ENCODE data around the gene PRAMEF12.
"Not testable (repeated sequence)": the region's sequence is repeated elsewhere in the genome, so short reads cannot be mapped to it uniquely, and the experiment has no call there.

PRAMEF12 gene

DNA sequence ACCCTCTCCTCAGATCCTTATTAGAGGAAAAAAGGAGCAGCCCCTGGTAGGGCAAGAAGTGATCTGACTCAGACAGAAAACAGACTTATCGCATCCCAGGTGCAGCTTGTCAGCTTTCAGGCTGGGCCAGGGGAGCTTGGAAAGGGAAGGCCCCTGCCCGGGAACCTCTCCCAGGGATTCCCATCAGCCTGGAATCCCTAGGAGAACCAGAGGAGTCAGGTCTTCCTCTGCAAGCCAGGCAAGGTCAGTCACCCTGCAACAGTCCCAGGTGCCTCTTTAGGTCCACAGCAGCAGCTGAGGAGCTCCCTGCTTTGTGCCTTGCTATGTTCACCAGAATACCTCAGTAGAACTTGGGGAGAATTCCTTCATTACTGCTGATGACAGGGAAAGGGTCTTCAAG lies 2.9 kb upstream of the PRAMEF12 start:
- DNase-seq (ENCODE audit: low read depth in 2 of 2): no peak

DNA sequence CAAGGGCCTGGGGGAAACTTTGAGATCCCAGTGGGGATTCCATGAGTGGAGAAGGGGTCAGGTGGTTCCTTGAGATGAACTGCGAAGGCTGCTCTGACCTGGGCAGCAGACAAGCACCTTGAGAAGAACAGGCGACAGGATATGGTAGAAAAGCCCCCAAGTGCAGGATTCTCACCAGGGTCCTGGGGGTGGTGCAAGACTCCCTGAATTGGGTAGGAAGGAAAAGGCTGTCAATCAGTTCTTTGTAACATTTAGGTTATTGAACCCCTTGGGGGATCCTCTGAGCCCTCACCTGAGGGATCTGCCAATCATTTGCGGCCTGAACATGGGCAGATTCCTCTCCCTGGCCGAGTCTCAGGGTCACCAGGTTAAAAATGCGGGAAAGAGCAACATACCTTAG lies 2.4 kb upstream of the PRAMEF12 start:
- no peak for DNase-seq (ENCODE audit: low read depth in 2 of 2)

DNA sequence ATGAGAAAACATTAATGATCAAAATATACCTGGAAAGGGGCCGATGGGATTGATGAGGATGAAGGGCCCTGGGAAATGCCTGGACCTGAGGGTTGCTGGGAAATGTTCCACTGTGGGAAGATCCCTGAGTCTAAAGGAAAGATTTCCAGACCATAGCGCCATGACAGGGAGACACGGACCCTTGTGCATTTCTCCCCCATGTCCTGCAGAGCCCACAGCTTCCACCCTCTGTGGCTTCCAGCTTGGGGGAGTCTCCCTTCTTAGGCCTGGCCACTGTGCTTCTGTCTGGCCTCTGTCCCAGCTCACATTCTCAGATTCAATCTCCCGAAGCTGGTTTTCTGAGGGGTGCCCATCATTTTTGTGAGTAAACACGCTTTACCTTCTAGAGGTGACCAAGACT lies 1.0 kb upstream of the PRAMEF12 start:
- DNase-seq (ENCODE audit: low read depth in 2 of 2): no peak

DNA sequence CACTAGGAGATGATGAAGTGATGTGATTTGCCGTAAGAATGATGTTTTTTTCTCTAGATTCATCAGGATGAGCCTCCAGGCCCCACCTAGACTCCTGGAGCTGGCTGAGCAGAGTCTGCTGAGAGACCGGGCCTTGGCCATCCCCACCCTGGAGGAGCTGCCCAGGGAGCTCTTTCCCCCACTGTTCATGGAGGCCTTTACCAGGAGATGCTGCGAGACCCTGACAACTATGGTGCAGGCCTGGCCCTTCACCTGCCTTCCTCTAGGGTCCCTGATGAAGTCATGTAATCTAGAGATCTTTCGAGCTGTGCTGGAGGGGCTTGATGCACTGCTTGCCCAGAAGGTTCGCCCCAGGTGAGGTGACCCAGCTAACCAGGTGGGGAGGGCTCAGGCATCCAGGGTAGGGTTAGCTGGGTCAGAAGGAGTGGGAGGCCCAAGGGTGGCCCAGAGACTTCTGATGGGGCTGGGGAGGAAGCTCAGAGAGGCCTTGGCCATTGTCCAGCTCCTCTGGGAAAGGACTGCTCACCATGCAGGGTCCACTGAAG lies 1.3 kb downstream of the PRAMEF12 start:
- no peak for DNase-seq (ENCODE audit: low read depth in 2 of 2)

DNA sequence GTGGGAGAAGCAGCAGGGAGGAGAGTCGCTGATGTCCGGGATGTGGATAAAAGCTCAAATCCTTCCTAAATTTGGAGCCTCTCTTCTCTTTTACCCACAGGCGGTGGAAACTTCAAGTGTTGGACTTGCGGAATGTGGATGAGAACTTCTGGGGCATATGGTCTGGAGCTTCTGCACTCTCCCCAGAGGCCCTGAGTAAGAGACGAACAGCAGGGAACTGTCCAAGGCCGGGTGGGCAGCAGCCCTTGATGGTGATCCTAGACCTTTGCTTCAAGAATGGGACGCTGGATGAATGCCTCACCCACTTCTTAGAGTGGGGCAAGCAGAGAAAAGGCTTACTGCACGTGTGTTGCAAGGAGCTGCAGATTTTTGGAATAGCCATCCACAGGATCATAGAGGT lies 1.9 kb downstream of the PRAMEF12 start:
- no peak for DNase-seq (ENCODE audit: low read depth in 2 of 2)

DNA sequence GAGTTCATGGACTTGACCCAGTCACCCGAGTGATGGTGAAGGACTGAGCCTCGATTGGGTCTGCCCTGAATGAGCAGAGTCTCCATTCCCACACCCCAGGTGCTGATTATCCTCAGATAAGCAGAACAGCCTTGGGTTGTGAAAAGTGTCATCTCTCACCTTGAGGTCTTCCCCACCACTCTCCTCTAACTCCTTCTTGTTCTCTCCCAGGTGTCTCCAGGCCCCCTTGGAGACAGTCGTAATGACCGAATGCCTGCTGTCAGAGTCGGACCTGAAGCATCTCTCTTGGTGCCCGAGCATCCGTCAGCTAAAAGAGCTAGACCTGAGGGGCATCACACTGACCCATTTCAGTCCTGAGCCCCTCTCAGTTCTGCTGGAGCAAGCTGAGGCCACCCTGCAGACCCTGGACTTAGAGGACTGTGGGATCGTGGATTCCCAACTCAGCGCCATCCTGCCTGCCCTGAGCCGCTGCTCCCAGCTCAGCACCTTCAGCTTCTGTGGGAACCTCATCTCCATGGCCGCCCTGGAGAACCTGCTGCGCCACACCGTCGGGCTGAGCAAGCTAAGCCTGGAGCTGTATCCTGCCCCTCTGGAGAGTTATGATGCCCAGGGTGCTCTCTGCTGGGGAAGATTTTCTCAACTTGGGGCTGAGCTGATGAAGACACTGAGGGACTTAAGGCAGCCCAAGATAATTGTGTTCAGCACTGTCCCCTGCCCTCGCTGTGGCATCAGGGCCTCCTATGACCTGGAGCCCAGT lies 3.4 kb downstream of the PRAMEF12 start:
- DNase-seq (ENCODE audit: low read depth in 2 of 2): no peak

DNA sequence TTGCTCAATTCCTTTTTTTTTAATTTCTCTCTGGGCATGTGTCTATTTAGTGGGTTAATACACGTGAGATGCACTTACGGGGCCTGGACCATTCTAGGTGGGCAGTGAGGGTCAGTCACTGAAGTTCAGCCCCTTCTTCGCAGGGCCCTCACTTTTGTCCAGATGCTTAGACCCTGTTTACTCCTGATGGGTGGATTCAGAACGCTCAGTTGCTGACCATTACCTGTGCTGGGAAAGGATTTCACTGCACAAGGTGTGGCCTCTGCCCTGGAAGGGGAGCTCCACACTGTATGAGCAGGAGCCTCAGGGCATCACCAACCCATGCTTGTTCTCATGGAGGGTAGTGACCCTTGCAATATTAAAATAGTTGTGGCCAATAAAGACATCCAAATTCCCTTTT lies 4.5 kb downstream of the PRAMEF12 start:
- no peak for DNase-seq (ENCODE audit: low read depth in 2 of 2)

DNA sequence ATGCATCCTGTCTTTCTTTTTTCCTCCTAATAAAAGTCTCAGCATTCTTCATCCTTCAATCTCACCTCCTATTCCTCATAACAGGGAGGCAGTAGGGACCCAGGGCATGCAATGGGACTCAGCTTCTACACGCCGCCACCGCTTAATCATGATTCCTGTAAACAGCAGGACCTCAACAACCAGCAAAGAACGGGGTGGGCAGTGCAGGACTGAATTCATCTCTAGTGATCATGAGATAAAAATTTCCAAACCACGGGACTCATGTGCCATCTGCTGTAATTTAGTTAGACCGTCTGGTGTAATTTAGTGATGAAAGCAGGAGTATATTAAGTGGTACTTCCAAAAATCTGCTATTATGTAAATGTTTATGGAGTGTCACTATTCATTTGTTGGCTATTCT lies 5.4 kb downstream of the PRAMEF12 start:
- no peak for DNase-seq (ENCODE audit: low read depth in 2 of 2)

DNA sequence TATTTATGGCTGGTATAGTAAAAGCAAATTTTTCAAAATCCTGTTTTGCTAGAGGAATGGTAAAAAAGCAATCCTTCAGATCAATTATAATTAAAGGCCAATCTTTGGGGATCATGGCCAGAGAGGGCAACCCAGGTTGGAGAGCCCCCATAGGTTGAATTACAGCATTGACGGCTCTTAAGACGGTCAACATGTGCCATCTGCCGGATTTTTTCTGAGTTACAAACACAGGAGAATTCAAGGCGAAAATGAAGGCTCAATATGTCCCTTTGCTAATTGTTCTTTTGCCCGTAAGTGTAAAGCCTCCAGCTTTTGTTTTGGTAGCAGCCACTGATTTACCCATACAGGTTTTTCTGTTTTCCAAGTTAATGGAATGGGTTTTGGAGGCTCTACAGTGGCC lies 8.0 kb downstream of the PRAMEF12 start:
- DNase-seq (ENCODE audit: low read depth in 2 of 2): not testable (repeated sequence)

DNA sequence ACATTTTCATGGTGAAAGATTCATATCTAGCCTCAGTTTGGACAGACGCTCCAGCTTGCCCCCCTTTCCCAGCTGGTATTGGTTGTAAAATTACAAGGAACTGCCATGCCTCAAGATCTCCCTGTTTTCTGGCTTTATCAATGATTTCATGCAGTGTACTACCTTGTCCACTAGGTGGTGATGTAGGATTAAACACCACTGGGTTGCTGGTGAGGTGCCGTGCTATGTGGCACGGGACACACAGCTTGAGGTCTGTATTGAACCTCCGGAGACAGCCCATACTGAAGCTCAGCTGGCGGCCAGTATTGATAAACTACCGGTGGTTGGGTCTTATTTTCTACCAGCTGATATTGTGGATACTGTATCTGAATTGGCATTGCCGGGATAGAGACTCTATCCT lies 10.2 kb downstream of the PRAMEF12 start:
- not testable (repeated sequence) for DNase-seq (ENCODE audit: low read depth in 2 of 2)

DNA sequence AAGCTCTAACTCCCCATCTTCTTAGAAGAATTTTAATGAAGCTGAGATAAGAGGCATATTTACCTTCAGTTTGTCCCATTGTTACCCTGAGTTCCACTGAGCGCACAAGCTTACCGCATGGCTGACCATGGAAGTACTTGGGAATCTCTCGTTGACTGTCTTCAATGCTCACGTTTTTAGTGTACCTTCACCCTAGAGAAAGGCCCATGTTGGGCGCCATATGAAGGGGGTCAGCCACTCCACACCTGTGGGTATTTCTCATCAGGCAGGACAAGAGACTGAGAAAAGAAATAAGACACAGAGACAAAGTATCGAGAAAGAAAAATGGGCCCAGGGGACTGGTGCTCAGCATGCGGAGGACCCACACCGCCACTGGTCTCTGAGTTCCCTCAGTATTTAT lies 11.2 kb downstream of the PRAMEF12 start:
- DNase-seq (ENCODE audit: low read depth in 2 of 2): not testable (repeated sequence)

DNA sequence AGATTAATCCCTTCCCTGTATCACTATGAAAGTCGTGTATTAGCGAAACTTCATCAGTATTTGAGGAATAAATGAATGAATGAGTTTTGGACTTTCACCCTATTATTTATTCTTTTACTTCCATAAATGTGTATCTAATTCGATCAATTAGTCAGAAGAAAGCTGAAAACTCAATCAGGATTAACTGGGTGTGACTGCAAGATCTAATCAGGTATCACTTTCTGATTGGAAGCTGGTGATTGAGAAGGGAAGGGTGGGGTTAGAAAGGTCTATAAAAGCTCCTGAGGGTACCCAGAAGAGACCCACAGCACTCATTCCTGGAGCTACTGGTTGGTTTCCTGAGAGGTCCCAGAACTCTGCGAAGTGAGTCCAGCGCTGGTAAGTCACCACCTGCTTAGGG lies 17.6 kb downstream of the PRAMEF12 start, which contains the start of gene PRAMEF1:
Gene PRAMEF1, plus strand, starts transcription at position 301 of the 400 bp plus-strand sequence. CDS start 1,831 bp downstream, outside the sequence.
- DNase-seq (ENCODE audit: low read depth in 2 of 2): not testable (repeated sequence)

DNA sequence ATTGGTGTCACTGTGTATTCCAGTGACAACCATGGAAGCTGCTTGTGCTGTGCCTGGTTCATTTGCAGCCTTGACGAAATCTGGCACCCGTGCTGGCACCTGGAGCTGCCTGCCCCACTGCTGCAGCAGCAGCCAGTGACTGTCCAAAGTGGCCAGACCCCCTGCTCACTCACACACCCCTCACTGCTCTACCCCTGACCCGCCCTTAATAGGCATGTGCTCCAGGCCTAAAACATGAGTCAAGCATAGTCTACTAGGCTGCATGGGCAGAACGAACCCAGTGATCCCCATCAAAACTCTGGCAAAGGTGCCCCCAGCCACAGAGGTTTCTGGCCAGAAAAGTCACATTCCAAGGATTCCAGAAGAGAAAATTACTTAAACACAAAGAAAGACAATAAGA lies 25.4 kb downstream of the PRAMEF12 start:
- no peak for DNase-seq (ENCODE audit: low read depth in 2 of 2)

DNA sequence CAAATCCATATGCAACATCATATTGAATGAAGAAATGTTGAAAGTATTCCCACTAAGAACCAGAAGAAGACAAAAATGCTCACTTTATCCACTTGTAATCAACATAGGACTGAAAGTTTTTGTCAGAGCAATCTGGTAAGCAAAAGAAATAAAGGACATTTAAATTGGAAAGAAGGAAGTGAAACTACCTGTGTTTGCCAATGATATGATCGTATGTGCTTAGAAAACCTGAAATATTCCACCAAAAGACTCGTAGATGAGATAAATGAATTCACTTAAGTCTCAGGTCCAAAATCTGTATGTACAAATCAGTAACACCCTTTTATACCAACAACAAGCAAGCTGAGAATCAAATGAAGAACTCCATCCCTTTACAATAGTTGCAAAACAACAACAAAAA lies 26.2 kb downstream of the PRAMEF12 start:
- DNase-seq (ENCODE audit: low read depth in 2 of 2): no peak

DNA sequence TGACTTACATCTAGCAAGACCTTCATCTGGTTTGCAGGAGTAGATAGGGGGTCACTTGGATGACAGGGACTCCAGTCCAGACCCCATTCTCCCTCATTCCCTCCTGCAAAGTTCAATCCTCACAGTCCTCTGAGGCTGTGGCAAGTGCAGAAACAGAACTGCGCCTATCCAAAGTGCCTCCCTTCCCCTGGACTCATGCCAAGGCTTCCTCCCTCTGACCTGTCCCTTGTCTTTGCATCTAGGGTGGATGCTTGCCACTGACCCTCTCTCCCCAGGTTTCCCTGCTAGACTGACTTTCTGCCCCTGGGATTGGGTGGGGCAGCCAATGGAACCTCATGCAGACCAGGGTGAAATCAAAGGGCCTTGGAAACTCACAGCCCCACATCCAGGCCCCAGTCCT lies 36.4 kb downstream of the PRAMEF12 start:
- no peak for DNase-seq (ENCODE audit: low read depth in 2 of 2)

DNA sequence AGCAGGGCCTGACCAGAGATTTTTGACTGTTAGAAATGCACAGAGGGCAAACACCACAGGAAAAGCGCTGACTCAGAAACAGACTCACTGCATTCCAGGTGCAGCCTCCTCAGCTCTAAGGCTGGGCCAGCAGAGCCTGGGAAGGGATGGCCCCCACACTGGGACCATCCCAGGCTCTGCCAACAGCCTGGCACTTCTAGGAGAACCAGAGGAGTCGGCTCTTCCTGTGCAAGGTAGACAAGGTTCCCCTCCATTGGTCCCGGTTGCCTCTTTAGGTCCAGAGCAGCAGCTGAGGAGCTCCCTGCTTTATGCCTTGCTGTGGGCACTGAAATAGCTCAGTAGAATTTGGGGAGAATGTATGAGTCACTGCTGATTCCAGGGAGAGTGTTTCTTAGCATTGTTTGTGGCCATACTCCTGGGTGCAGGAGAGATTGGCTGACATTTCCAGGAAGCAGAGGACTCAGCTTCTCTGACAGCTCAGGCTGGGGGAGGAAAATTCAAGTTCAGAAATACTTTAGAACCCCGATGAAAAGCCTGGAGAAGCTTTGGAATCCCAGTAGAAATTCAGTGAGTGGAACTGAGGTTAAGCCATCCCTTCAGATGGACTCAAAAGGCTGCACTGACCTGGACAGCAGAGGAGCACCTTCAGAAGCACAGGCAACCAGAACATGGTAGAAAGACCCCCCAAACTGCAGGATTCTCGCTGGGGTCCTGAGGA lies 37.3 kb downstream of the PRAMEF12 start:
- DNase-seq (ENCODE audit: low read depth in 2 of 2): no peak

DNA sequence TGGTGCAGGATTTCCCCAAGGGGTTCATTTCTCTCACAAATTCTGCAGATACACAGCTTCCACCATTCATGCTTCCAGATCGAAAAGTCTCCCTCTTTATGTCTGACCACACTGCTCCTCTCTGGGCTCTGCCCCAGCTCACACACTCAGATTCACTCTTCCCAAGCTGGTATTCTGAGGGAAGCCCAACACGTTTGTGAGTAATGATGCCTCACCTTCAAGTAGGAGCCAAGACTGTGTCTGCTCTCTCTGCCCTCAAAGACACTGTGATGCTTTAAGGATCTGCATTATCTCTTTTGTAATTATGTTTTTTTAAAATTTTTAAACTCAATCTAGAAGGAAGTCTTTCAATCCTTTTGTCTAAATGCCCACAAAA lies 37.9 kb downstream of the PRAMEF12 start:
- no peak for DNase-seq (ENCODE audit: low read depth in 2 of 2)

DNA sequence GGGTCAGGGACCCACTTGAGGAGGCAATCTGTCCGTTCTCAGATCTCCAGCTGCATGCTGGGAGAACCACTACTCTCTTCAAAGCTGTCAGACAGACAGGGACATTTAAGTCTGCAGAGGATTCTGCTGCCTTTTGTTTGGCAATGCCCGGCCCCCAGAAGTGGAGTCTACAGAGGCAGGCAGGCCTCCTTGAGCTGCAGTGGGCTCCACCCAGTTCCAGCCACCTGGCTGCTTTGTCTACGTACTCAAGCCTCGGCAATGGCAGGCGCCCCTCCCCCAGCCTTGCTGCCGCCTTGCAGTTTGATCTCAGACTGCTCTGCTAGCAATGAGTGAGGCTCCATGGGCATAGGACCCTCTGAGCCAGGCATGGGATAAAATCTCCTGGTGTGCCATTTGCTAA lies 45.5 kb downstream of the PRAMEF12 start:
- not testable (repeated sequence) for DNase-seq (ENCODE audit: low read depth in 2 of 2)
